NT2/D1 (cell line): ENCODE measurements around the gene GADD45GIP1.

Experiments used
- DNase-seq: peaks from one replicate; pipeline ENCODE4 v3.0.0-alpha.2; 2011; ENCODE audit warnings: low read depth, low spot score
- H3K27me3 ChIP-seq: 2 replicates; pipeline ENCODE4 v1.6.0; 2011; ENCODE audit warnings: mild to moderate bottlenecking; ENCODE audit not compliant: insufficient read length, insufficient read depth
- H3K36me3 ChIP-seq: 2 replicates; pipeline ENCODE4 v1.6.1; 2011; ENCODE audit warnings: mild to moderate bottlenecking, low read length, mixed read lengths; ENCODE audit not compliant: insufficient read depth, insufficient read length
- H3K4me1 ChIP-seq: 2 replicates; pipeline ENCODE4 v1.5.1; 2011; ENCODE audit not compliant: insufficient read depth, insufficient read length
- H3K4me3 ChIP-seq: 2 replicates; pipeline ENCODE4 v1.5.1; 2011; ENCODE audit warnings: low read depth; ENCODE audit not compliant: insufficient read length
- H3K9ac ChIP-seq: 2 replicates; pipeline ENCODE4 v1.6.0; 2011; ENCODE audit warnings: low read depth; ENCODE audit not compliant: insufficient read length
- H3K9me3 ChIP-seq: 2 replicates; pipeline ENCODE4 v1.5.1; 2011; ENCODE audit warnings: mild to moderate bottlenecking, low read length; ENCODE audit not compliant: insufficient read depth
- SUZ12 ChIP-seq: IDR thresholded peaks from 2 replicates; pipeline ENCODE4 v1.6.1; 2011; ENCODE audit not compliant: insufficient read length, insufficient read depth; ENCODE audit errors: extremely low read depth
- YY1 ChIP-seq: IDR thresholded peaks from 2 replicates; pipeline ENCODE4 v1.6.1; 2011; ENCODE audit not compliant: insufficient read length, insufficient read depth
- ZNF274 ChIP-seq: IDR thresholded peaks from 2 replicates; pipeline ENCODE4 v1.6.1; 2011; ENCODE audit warnings: mild to moderate bottlenecking, low read depth, low read length

GADD45GIP1 gene

DNA sequence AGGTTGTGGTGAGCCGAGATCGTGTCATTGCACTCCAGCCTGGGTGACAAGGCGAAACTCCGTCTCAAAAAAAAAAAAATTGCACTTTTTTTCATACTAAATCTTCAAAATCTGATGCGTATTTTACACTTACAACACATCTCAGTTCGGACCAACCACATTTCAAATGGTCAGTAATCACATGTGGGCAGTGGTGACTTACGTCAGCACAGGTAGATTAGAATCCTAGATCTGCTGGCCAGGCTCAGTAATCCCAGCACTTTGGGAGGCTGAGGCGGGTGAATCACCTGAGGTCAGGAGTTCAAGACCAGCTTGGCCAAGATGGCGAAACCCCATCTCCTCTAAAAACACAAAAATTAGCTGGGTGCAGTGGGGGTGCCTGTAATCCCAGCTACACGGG is 22.0 kb downstream of the GADD45GIP1 start:
- H3K36me3 ChIP-seq, result peaks cover 34% of the 10 kb centered on the region
- H3K4me1 ChIP-seq, result peaks cover 9% of the 10 kb centered on the region
- DNase-seq, result no peak
- no peaks in the 10 kb centered on the region for H3K27me3 ChIP-seq
- TF ChIP-seq YY1, result no peak
- TF ChIP-seq SUZ12, result no peak
- TF ChIP-seq ZNF274, result no peak
- no peaks in the 10 kb centered on the region for H3K9me3 ChIP-seq
- H3K4me3 ChIP-seq, result no peak overlapping the region
- H3K9ac ChIP-seq, result no peak overlapping the region

DNA sequence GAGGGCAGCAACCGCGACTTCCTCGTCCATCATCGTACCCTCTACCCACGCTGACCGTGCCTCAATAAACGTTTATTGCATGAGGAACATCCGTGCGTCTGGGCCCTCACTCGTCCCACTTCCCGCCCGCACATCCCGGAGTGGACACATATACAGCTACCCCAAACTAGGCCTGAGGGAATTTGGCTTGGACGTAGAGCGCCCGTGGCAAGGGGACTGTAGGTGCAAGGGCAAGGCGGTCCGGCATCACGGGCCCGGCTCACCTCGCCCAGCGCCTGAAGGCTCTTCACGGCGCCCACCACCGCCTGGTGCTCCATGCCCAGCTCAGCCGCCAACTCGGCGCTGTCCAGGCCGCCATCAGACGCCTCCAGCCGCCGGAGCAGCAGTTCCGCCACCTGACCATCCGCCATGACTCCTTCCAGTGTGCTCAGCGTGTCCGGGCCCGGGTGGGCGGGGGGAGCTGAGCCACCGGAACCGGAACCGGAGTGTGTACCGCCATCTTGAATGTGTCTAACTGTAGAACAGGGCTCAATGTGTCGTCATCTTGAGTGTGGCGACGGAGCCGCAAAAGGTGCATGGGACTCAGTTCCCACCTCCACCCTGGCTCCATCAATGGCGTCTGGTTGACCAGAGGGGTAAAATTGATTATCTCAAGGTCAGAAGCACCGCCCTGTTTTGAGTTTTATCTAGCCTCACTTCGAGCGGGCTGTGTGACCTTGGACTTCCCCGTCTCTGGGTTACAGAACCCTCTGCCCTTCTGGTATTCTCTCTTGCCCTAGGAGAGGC is 23.5 kb downstream of the GADD45GIP1 start, which contains the start of gene FARSA:
Gene FARSA (minus strand): TSS at position 425 of the 786 bp plus-strand sequence. CDS start 15 bp downstream, at position 410.
- no peaks in the 10 kb centered on the region for H3K27me3 ChIP-seq
- H3K9me3 ChIP-seq, result no peaks in the 10 kb centered on the region
- H3K9ac ChIP-seq, result peak within 1 kb of the TSS; percentile 95
- peaks cover 35% of the 10 kb centered on the region for H3K36me3 ChIP-seq
- peak within 1 kb of the TSS; percentile 95 for H3K4me3 ChIP-seq
- no peaks in the 10 kb centered on the region for H3K4me1 ChIP-seq
- no peak for TF ChIP-seq ZNF274
- peak; percentile 100 for TF ChIP-seq YY1
- no peak for TF ChIP-seq SUZ12
- peak; percentile 88 for DNase-seq

DNA sequence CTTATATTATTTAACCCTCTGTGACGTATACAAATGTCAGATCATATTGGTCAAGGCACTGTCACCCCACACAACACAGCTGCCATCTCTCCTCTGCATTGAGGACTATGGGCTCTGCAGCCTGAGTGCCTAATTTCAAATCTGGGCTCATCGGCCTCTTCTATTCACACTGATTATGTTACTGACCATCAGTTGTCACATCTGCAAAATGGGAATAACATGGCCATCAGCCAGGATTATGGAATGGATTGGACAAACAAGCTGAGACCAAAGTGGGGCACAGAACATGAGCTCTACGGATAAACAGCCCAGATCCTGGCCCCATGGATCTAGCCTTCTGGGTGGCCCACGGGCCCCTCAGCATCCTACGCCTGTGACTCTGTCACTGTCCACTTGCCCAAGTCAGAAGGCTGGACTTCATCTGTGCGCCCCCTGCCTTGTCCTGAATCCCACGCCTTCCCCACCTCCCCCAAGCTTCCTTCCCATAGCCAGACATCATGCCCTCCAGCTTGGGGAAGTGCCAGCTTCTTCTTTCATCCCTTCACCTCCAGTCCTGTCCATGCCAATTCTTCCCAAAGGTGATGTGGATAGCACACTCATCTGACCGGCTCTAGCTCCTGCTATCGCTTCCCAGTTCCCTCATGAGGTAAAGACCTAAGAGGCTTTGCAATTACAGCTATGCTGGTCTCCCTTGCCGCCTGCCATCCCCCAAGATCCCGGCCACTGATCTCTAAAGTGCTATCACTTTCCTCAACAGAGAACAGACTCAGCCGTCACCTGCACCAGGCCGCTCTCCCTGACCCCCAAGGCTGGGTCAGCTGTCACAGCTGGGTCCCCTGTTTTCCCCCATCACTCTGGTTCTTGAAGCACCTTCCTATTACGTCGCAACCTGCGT is 24.4 kb downstream of the GADD45GIP1 start:
- Histone ChIP-seq H3K9ac (peak overlapping the region; percentile 95), H3K36me3 (peaks cover 42% of the 10 kb centered on the region), H3K4me3 (peak overlapping the region; percentile 95), H3K4me1 (no peaks in the 10 kb centered on the region), H3K27me3 (no peaks in the 10 kb centered on the region), H3K9me3 (no peaks in the 10 kb centered on the region)
- no peak for DNase-seq
- no peak for TF ChIP-seq YY1
- no peak for TF ChIP-seq SUZ12
- TF ChIP-seq ZNF274, result no peak

DNA sequence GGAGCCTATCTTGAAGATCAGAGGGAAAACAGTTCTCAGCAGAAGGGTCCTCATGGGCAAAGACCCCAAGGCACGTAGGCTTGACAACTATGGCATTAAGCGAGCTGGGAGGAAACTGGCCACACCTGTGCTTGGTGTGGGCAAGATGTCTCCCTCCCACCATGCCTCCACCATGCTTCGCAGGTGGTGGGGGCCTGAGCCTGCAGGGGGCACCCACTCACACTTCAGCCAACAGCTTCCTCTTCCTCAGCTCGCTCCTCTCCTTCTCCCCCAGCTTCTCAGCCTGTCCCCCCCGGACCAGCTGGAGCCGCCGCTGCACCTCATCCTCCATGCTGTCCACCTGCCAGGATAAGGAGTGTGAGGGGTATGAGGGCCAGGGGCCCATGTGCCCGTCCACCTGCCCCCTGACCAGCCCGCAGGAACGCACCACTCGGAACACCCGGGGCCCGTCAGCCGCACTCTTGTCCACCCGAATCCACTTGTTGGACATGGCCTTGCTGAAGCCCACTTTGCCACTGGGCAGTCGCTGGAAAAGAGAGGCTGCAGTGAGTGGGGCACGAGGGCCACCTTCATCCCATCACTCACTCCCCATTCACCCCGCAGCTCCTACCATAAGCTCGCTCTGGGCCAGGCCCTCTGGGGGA is 26.9 kb downstream of the GADD45GIP1 start:
- H3K4me3 ChIP-seq, result no peak overlapping the region
- no peaks in the 10 kb centered on the region for H3K9me3 ChIP-seq
- peak overlapping the region; percentile 0 for H3K9ac ChIP-seq
- H3K27me3 ChIP-seq, result no peaks in the 10 kb centered on the region
- H3K4me1 ChIP-seq, result no peaks in the 10 kb centered on the region
- H3K36me3 ChIP-seq, result peaks cover 61% of the 10 kb centered on the region
- TF ChIP-seq YY1 (no peak), SUZ12 (no peak), ZNF274 (no peak)
- no peak for DNase-seq

DNA sequence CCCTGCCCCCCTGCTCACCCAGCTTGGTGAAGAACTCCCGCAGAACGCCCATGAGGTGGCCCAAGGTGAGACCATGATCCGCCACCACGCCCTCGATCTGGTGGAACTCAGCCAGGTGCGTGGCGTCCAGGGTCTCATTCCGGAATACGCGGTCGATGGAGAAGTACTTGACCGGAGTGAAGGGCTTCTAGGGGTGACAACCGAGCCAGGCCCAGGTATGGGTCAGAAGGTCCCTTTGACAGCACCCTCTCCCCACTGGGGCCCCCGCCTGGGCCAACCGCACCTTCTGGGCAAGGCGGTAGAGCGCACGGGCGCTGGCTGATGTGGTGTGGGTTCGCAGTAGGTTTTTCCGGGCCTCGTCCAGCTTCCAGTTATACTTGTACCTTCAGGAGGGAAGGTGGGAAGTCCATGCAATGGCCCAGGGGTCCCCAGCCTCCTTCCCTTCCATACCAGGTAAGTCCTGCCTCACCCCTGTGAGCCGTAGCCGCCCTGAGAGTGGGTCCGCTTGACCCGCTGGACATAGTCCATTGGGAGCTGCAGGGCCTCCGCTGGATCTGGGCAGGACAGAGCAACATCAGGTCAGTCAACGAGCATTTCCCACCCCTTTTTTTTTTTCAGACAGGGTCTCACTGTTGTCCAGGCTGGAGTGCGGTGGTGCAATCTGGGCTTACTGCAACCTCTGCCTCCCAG is 32.3 kb downstream of the GADD45GIP1 start:
- H3K4me1 ChIP-seq, result no peaks in the 10 kb centered on the region
- no peak overlapping the region for H3K4me3 ChIP-seq
- H3K9me3 ChIP-seq, result no peaks in the 10 kb centered on the region
- peaks cover 70% of the 10 kb centered on the region for H3K36me3 ChIP-seq
- no peak for DNase-seq
- TF ChIP-seq ZNF274 (no peak), SUZ12 (no peak), YY1 (no peak)
- H3K9ac ChIP-seq, result no peak overlapping the region
- no peaks in the 10 kb centered on the region for H3K27me3 ChIP-seq

DNA sequence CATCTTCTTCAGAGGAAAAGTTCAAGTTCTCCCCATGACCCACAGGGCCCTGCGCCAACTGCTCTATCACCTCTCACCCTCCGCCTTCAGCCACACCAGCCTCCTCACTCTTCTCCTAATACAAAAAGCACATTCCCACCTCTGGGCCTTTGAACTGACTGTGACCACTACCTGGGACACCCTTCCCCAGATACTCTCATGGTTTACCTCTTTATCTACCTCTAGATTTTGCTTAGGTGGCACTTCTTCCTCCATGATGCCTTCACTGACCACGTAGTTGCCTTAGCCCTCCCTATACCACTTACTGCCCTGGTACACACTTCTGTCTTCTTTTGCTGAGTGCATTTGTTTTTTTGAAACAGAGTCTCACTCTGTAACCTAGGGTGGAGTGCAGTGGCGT is 34.1 kb downstream of the GADD45GIP1 start:
- no peak overlapping the region for H3K9ac ChIP-seq
- no peak for DNase-seq
- H3K27me3 ChIP-seq, result peaks cover 7% of the 10 kb centered on the region
- H3K4me1 ChIP-seq, result peaks cover 2% of the 10 kb centered on the region
- peaks cover 9% of the 10 kb centered on the region; the same call in 1 of the 2 replicates for H3K9me3 ChIP-seq
- H3K36me3 ChIP-seq, result peaks cover 52% of the 10 kb centered on the region
- no peak overlapping the region for H3K4me3 ChIP-seq
- TF ChIP-seq SUZ12 (no peak), ZNF274 (no peak), YY1 (no peak)
